Gastrocnemius medialis (tissue), 4 donors: ENCODE data around the gene PLEKHA5.

Experiments used
- CTCF ChIP-seq, 5 experiments: fragments of 450-650 bp in 3 of 5; fragments of 200-600 bp in 2 of 5; sonication (generic) in 2 of 5; IDR thresholded peaks in 4 of 5; conservative IDR thresholded peaks in 1 of 5; 1 replicate in 4 of 5; 2 replicates in 1 of 5; pipeline ENCODE4 v1.5.1; 2016 to 2019; ENCODE audit warnings: antibody characterized with exemption in 5 of 5, mild to moderate bottlenecking in 3 of 5, moderate library complexity in 3 of 5
- POLR2A ChIP-seq, 2 donors: fragments of 450-650 bp; IDR thresholded peaks; one replicate each; pipeline ENCODE4 v1.6.1; 2017; ENCODE audit warnings: antibody characterized with exemption in 2 of 2, mild to moderate bottlenecking in 2 of 2, moderate library complexity in 2 of 2

- TF ChIP-seq CTCF (IDR thresholded peaks at IDR 0.05 in 4 of 5, conservative IDR thresholded peaks at IDR 0.05 in 1 of 5) (no peak), POLR2A (IDR thresholded peaks at IDR 0.05) (no peak)
These were observed 11.1 kb downstream of the PLEKHA5 start for GRCh38 chr12:19140381-19141236.
